Mucosa of stomach (tissue), 1 donor: Measurements from ENCODE around the gene IFNL4.

Source experiments
- H3K27me3 ChIP-seq: one replicate; pipeline ENCODE4 v1.7.0; 2013; ENCODE audit warnings: mild to moderate bottlenecking, low read length; ENCODE audit not compliant: control insufficient read depth, insufficient read depth
- H3K36me3 ChIP-seq: one replicate; pipeline ENCODE4 v1.7.0; 2013; ENCODE audit warnings: low read length; ENCODE audit not compliant: control insufficient read depth, insufficient read depth
- H3K4me1 ChIP-seq: one replicate; pipeline ENCODE4 v1.7.0; 2013; ENCODE audit warnings: mild to moderate bottlenecking, low read length; ENCODE audit not compliant: control insufficient read depth, insufficient read depth
- H3K4me3 ChIP-seq: one replicate; pipeline ENCODE4 v1.7.0; 2013; ENCODE audit warnings: low read length
- H3K9ac ChIP-seq: one replicate; pipeline ENCODE4 v1.7.0; 2013; ENCODE audit warnings: mild to moderate bottlenecking, low read length, moderate library complexity
- H3K9me3 ChIP-seq: one replicate; pipeline ENCODE4 v1.7.0; 2013; ENCODE audit warnings: mild to moderate bottlenecking, low read length, moderate library complexity; ENCODE audit not compliant: control insufficient read depth
- donor health status: Pancreatic carcinoma.

IFNL4 gene

DNA sequence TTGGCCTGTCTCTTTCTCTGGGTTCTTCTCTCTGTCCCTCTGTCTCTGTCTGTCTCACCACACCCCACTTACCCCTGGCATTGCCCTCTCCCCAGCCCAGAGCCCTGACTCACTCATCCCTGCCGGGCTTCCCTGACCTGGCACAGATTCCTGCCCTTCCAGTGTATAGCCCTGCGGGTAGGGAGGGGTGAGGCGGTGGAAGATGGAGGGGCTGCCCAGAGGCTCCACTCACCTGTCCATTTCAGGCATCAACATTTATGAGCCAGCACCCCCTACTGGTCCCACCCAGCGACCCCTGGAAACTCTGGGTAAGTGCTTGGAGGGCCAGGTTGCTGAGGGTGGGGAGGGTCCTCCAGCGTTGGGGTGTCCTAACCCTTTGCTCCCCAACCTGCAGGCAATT lies 50.8 kb downstream of the IFNL4 start:
- Histone ChIP-seq H3K9ac (no peak overlapping the region), H3K27me3 (peaks cover 55% of the 10 kb centered on the region), H3K36me3 (no peaks in the 10 kb centered on the region), H3K4me3 (no peak overlapping the region), H3K4me1 (peaks cover 6% of the 10 kb centered on the region), H3K9me3 (no peaks in the 10 kb centered on the region)

DNA sequence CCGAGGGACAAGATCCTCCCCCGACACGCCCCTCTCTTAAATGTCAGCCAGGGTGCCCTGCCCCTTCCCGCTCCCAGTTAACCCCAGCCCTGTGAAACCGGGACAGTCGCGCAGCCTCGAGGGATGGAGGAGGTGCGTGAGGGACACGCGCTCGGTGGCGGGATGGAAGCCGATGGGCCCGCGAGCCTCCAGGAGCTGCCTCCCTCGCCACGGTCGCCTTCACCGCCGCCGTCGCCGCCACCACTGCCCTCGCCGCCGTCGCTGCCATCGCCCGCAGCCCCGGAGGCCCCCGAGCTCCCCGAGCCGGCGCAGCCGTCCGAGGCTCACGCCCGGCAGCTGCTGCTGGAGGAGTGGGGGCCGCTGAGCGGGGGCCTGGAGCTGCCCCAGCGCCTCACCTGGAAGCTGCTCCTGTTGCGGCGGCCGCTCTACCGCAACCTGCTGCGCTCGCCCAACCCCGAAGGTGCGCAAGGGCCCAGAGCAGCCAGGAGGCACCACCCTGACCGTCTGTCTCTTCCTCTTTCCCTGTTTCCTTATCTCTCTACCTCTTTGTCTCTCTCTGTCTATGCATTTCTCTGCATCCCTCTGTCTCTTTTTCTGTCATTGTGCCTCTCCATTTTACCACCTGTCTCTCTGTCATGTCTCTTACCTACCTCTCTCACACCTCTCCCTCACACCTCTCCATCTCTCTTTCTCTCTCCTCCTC lies 51.6 kb downstream of the IFNL4 start, which contains the start of gene NCCRP1:
NCCRP1 (plus strand) TSS at position 105 of the 703 bp plus-strand sequence; CDS start at position 124, 19 bp downstream.
- Histone ChIP-seq H3K9ac (no peak within 1 kb of the TSS), H3K27me3 (peaks cover 54% of the 10 kb centered on the region), H3K36me3 (no peaks in the 10 kb centered on the region), H3K4me1 (peaks cover 6% of the 10 kb centered on the region), H3K9me3 (no peaks in the 10 kb centered on the region), H3K4me3 (no peak within 1 kb of the TSS)

DNA sequence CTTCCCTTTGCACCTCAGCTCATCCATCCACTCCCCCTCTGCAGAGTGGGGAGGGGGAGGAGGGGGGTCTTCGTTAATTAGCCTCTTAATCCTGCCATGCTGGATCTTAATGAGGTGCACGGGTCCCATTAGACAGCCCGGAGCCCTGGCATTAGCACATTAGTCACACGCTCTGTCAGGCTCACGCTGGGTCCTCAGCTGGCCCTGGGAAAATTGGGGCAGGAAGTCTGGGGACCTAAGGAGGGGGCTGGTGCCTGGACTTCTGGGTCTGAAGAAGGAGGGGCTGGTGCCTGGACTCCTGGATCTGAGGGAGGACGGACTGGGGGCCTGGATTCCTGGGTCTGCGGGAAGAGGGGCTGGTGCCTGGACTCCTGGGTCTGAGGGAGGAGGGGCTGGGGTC lies 52.3 kb downstream of the IFNL4 start:
- Histone ChIP-seq H3K36me3 (no peaks in the 10 kb centered on the region), H3K4me1 (peaks cover 6% of the 10 kb centered on the region), H3K9me3 (no peaks in the 10 kb centered on the region), H3K9ac (no peak overlapping the region), H3K27me3 (peaks cover 51% of the 10 kb centered on the region), H3K4me3 (no peak overlapping the region)
